Bronchial epithelial cell (primary cell): ENCODE data around the gene LRFN2. TPM values are rescaled to one million over a fixed set of nuclear protein-coding genes. Genes with fewer than 3 reads are reported as not detected.

Experiments
- DNase-seq: peaks from one replicate; pipeline ENCODE4 v3.0.0-alpha.2; 2010; ENCODE audit warnings: low read depth
- FAIRE-seq: peaks from 2 replicates; lab custom pipeline; 2011; peaks lifted over from hg19 to GRCh38; lab: Jason Lieb, UNC
- H3K27me3 ChIP-seq: 2 replicates; pipeline ENCODE4 v1.5.1; 2011; ENCODE audit warnings: low read length; ENCODE audit not compliant: control insufficient read depth, insufficient read depth
- H3K36me3 ChIP-seq: 2 replicates; pipeline ENCODE4 v1.5.1; 2011; ENCODE audit warnings: low read length; ENCODE audit not compliant: control insufficient read depth, insufficient read depth
- H3K4me3 ChIP-seq: 2 replicates; pipeline ENCODE4 v1.5.1; 2011; ENCODE audit warnings: mild to moderate bottlenecking, low read depth, low read length, control low read depth
- total RNA-seq: library from RNA; depleted of rRNA; stranded (reverse); fragments of >200 nt; gene quantifications from 2 replicates; pipeline ENCODE4 v1.2.1, GENCODE V29; 2014
- TF ChIP-seq, protein P1 (sequence below): IDR thresholded peaks from 2 replicates; pipeline ENCODE4 v1.5.1; 2011; ENCODE audit warnings: mild to moderate bottlenecking, moderate library complexity, low read length, control low read depth, inconsistent platforms; ENCODE audit not compliant: insufficient read depth, severe bottlenecking

Gene LRFN2
- total RNA-seq, 1 donor from 2014 or later: not detected

DNA sequence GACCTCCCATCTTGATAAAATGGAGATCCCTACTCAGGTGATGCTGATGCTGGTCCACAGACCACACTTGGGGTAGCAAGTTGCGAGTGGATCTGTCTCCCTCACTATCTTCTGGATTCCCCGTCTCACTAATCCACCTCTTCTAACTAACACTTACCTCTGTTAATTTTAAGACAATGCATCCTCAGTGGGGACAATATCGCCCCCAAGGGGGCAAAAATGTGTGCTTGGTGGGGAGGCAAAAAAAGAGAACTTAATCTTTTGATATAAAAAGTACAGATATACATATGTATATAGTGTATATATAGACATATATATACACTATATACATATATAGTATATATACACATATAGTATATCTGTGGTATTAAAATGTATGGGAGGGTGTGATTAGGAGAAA, 4.3 kb downstream of the LRFN2 start:
- DNase-seq: no peak
- no peak for FAIRE-seq
- Histone ChIP-seq H3K27me3 (peaks cover 24% of the 10 kb centered on the region), H3K36me3 (no peaks in the 10 kb centered on the region), H3K4me3 (no peak overlapping the region)
- TF ChIP-seq, protein P1, sequence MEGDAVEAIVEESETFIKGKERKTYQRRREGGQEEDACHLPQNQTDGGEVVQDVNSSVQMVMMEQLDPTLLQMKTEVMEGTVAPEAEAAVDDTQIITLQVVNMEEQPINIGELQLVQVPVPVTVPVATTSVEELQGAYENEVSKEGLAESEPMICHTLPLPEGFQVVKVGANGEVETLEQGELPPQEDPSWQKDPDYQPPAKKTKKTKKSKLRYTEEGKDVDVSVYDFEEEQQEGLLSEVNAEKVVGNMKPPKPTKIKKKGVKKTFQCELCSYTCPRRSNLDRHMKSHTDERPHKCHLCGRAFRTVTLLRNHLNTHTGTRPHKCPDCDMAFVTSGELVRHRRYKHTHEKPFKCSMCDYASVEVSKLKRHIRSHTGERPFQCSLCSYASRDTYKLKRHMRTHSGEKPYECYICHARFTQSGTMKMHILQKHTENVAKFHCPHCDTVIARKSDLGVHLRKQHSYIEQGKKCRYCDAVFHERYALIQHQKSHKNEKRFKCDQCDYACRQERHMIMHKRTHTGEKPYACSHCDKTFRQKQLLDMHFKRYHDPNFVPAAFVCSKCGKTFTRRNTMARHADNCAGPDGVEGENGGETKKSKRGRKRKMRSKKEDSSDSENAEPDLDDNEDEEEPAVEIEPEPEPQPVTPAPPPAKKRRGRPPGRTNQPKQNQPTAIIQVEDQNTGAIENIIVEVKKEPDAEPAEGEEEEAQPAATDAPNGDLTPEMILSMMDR: no peak

DNA sequence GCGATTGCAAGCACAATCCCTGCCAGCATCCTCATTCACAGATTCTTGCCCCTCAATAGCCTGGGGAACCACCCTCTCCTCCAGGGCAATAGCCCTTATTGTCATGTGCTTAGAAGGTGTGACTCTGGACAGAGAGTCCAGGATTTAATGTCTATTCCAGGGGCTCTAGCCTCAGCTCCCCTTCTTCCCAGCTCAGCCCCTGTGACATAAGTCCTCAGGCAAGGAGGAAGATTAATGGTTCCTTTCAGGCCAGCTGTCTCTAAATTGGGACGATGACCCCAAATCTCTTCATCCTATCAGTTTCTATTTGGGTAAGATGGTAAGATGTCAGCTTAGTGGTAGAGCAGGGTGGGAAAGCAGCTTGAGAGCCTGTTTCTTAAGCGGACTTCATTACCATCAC, 8.1 kb downstream of the LRFN2 start:
- TF ChIP-seq, protein P1: no peak
- Histone ChIP-seq H3K36me3 (no peaks in the 10 kb centered on the region), H3K4me3 (no peak overlapping the region), H3K27me3 (no peaks in the 10 kb centered on the region)
- FAIRE-seq (no peak), DNase-seq (no peak)

- H3K27me3 ChIP-seq: no peaks in the 10 kb centered on the region
- H3K4me3 ChIP-seq: no peak overlapping the region
- FAIRE-seq (no peak), DNase-seq (no peak)
- TF ChIP-seq, protein P1: no peak
- H3K36me3 ChIP-seq: no peaks in the 10 kb centered on the region
These were observed 9.5 kb downstream of the LRFN2 start for GRCh38 chr6:40577672-40578071.

GRCh38 chr6:40573221-40573620, 13.9 kb downstream of the LRFN2 start:
- Histone ChIP-seq H3K36me3 (no peaks in the 10 kb centered on the region), H3K4me3 (no peak overlapping the region), H3K27me3 (no peaks in the 10 kb centered on the region)
- DNase-seq (no peak), FAIRE-seq (no peak)
- TF ChIP-seq, protein P1: no peak

GRCh38 chr6:40569162-40569910, 17.8 kb downstream of the LRFN2 start:
- DNase-seq (no peak), FAIRE-seq (no peak)
- Histone ChIP-seq H3K36me3 (no peaks in the 10 kb centered on the region), H3K27me3 (no peaks in the 10 kb centered on the region), H3K4me3 (no peak overlapping the region)
- TF ChIP-seq, protein P1: no peak
